ENCODE measurements around the gene OR4F15.

Gene OR4F15

DNA sequence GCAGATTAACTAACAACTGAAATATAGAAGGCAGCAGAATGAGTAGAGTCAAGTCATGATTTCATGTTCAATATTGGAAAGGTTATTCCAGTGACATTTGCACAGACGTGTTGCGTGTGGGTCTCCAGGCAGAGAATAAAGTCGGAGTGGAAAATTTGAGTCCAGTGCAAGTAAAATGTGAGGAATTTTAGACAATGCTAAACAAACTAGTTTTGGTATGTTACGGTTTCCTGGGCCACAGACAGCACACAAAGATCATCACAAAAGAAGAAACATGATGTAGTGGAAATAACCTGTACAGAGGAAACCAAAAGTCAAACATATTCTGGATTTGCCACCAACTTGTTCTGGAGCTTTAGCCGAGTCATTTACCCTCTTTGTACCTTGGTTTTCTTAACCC is 8.3 kb upstream of the OR4F15 start:
- DNase-seq (ENCODE audit: low read depth in 2 of 3, low spot score in 1 of 3) = no peak

DNA sequence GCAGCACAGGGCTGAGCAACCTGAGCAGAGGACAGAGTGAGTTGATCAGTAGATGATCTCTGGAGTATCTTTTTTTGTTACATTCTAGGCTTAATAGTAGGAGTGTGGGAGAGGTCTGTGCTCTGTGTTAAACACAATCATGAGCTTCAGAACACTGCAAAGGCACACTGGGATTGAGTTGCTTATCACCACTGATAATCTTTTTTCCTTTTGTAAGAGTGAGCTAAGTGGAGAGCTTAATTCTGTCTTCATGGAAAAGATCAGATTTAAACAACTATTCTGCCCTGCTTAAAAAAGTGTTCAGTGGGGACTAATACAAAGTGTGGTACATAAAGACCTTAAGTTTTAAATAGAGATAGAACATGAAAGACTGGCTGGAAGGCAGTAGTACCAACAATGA is 7.6 kb upstream of the OR4F15 start:
- DNase-seq (ENCODE audit: low read depth in 2 of 3, low spot score in 1 of 3) = no peak

DNA sequence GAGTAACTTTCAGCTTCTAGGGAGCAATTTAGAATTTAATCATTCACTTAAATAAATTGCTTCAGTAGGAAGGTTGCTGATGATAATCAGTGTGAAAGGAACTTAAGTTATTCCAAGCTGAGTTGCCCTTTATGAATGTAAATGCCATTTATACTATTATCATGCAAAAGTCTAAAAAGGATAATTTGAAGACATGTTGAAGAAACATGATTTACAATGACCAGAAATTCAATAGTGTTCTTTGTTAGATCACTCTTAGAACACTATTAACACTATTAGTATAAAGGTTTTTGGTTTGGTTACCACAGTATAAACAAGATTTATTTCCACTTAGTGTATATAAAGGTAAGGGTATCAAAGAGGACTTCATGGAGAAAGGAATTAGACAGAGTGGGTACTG is 7.1 kb upstream of the OR4F15 start:
- DNase-seq (ENCODE audit: low read depth in 2 of 3, low spot score in 1 of 3) = no peak

DNA sequence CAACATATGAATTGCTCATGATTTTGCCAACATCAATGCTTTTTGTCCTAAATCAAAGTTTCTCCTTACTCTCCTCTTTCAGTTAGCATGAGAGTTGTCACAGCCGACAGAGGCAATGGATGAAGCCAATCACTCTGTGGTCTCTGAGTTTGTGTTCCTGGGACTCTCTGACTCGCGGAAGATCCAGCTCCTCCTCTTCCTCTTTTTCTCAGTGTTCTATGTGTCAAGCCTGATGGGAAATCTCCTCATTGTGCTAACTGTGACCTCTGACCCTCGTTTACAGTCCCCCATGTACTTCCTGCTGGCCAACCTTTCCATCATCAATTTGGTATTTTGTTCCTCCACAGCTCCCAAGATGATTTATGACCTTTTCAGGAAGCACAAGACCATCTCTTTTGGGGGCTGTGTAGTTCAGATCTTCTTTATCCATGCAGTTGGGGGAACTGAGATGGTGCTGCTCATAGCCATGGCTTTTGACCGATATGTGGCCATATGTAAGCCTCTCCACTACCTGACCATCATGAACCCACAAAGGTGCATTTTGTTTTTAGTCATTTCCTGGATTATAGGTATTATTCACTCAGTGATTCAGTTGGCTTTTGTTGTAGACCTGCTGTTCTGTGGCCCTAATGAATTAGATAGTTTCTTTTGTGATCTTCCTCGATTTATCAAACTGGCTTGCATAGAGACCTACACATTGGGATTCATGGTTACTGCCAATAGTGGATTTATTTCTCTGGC is 6.2 kb upstream of the OR4F15 start:
- DNase-seq (ENCODE audit: low read depth in 2 of 3, low spot score in 1 of 3) = no peak

DNA sequence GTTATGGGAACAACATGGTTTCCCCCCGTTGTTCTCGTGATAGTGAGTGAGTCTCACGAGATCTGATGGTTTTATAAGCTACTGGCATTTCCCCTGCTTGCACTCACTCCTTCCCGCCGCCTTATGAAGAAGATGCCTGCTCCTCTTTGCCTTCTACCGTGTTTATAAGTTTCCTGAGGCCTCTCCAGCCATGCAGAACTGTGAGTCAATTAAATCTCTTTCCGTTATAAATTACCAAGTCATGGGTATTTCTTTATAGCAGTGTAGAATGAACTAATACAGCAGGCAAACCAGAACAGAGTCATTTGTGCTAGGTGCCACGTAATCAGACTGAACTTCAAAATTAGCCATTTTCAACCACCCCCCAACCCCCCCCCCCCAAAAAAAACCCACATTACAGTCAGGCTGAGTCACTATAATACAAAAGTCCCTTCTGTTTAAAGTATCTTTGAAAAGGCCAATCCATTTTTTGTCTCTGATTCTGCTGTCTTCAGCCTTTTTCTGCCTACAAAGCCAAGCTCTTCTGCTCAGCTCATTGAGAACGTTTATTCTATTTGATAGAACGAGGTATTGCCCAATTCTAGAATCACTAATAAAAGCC is 4.6 kb upstream of the OR4F15 start:
- DNase-seq (ENCODE audit: low read depth in 2 of 3, low spot score in 1 of 3) = no peak

DNA sequence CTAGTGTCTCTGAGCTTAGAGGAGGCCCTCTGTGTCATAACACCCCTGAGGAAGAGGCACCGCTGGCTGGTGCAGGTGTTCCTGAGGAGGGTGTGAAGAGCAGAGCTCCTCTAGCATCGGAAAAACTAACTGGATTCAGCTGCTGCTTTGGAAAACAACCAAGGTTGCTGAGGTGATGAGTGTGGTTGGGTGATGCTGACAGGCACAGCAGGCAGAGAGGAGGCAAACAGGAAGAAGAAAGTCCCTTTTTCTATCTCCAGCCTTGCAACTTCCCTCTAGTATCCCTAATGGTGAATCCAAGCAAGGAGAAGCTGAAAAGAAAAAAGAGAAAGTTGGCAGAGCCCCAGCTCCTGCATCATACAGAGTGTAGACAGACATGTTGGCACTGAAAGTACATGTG is 3.8 kb upstream of the OR4F15 start:
- no peak for DNase-seq (ENCODE audit: low read depth in 2 of 3, low spot score in 1 of 3)

DNA sequence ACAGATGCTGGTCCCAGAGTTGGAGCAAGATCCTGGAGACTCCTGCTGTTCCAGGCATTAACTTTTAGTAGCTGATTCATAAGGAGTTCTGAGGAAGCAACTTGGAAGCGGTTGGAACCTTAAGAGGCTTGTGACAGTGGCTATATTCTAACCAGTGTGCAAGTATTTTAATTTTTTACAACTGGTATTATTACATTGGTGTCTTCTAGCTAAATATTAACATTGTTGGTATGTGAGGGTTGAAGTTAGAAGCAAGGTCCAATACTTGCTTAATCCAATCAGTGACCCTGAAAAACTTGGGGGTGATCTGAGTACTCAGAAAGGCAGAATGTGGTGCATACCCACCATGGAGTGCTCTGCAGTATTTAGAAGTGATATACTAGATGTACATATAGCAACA is 1.5 kb upstream of the OR4F15 start:
- no peak for DNase-seq (ENCODE audit: low read depth in 2 of 3, low spot score in 1 of 3)

DNA sequence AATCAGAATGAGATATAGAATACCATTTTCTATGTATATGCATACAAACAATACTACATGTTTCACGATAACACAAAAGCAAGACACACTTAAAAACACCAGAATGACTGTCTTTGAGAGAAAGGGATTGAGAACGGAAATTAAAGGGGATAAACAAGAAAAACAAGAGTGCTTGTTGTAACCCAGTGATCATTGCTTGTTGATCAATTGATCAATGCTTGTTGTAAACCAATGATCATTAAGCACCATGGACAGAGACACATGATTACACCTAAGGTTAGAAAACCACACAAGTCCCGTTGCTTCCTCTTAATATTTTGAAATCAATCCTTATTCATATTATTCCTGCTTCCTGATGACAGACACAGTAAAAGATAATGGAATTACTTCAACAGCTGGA is 1.1 kb upstream of the OR4F15 start:
- DNase-seq (ENCODE audit: low read depth in 2 of 3, low spot score in 1 of 3) = no peak

DNA sequence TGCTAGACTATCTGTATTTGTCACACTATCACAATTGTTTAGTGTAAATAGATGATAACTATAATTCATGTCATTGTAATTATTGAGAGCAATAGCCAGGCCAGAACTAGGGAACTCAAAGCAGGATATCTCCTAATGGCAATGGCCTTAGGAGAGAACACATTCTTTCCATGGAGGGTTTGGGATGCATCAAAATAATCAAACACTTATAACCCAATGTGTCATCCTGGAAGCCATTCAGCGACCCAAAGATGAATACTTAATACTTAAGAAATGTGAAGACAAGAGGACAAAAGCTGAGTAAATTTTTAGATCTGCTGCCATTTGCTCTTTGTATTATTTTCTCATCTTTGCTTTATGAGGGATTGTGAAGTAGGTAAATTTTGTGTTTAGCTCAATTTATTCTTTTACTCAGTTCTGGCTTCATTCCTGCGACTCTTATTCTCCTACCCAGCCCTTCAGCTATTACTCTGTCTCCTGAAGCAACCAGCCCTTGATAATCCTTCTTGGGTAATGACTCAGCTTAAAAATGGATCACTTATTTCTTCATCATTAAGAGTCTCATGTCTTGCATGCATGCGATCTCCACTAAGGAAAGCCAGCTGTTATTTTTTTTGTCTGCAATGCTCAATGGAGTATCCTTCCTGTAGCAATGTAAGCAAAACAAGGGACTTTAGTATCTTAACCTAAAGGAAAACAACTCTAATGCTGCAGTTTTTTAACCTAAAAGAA is 2.0 kb downstream of the OR4F15 start:
- DNase-seq (ENCODE audit: low read depth in 2 of 3, low spot score in 1 of 3) = no peak

DNA sequence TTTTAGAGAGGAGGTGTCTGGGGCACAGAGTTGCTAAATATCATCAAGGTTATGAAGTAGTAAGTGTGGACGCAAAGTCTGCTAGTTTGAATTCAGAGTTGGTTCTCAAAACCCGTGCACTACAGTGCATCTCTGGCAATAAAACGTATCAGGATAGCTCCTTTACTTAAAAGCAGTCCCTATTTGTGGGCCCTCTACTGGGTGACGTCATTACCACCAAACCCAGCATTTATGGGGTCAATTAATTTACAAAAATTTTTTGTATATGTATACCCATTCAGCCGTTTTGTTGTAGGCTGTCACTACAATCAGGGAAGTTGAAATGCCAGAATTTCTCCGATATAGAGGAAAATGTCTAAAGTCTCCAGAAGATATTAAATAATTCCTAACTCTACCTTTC is 8.8 kb downstream of the OR4F15 start:
- DNase-seq (ENCODE audit: low read depth in 2 of 3, low spot score in 1 of 3) = no peak

DNA sequence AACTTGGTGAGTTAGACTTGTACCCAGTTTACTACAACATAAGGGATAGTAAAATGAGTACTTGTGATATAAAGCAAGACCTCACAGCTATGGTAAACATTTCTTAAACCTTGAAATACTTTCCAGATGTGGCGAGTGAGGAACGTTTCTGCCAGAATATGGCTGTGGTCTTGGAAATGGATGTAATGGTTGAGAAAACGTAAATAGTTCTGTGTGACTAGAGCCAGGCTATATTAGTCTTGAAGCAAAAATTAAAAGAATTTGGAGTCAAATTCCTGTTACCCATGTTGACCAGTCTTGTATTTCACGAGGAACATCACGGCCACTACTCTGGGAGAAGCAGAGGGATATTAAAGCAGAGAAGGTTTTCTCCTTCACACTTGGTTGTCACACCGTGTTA is 15.3 kb downstream of the OR4F15 start:
- no peak for DNase-seq (ENCODE audit: low read depth in 2 of 3, low spot score in 1 of 3)

DNA sequence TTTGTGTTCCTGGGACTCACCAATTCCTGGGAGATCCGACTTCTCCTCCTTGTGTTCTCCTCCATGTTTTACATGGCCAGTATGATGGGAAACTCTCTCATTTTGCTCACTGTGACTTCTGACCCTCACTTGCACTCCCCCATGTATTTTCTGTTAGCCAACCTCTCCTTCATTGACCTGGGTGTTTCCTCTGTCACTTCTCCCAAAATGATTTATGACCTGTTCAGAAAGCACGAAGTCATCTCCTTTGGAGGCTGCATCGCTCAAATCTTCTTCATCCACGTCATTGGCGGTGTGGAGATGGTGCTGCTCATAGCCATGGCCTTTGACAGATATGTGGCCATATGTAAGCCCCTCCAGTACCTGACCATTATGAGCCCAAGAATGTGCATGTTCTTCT is 16.8 kb downstream of the OR4F15 start:
- no peak for DNase-seq (ENCODE audit: low read depth in 2 of 3, low spot score in 1 of 3)

DNA sequence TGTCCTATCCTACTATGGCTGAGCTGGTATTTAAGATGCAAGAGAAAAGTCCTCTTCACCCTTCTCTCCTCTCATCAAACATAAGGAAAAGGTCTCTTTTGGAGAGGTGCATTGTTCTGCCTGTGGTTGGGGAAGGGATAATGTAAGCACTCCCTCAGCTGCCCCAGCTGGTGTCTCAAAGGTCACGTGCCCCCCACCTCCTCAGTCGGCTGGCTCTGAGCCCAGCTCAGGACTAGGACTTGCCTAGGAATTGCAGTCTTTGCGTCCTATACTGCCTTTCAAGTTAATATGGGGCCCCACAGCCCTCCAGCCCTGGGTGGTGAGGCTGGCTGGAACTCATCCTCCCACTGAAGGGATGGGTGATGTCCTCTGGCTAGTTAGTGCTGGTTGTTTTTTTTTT is 29.7 kb downstream of the OR4F15 start:
- no peak for DNase-seq (ENCODE audit: low read depth in 2 of 3, low spot score in 1 of 3)

DNA sequence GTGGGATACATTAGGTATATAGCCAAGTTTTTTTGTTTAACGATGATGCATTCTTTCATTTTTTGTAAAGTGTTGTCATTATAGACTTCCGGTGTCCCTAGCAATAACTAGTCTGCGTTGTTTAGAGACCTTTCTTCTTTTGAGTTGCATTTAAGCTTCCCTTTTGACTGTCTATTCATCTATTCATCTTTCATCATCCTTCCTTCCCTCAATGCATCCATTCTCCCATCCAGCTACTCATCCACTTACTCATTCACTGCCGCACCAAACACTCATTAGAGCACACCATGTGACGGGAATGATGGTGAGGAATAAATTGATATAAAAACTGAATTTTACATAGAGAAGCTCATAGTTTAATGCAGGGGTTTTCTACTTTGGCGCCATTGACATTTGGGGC is 32.9 kb downstream of the OR4F15 start:
- DNase-seq (ENCODE audit: low read depth in 2 of 3, low spot score in 1 of 3) = no peak

DNA sequence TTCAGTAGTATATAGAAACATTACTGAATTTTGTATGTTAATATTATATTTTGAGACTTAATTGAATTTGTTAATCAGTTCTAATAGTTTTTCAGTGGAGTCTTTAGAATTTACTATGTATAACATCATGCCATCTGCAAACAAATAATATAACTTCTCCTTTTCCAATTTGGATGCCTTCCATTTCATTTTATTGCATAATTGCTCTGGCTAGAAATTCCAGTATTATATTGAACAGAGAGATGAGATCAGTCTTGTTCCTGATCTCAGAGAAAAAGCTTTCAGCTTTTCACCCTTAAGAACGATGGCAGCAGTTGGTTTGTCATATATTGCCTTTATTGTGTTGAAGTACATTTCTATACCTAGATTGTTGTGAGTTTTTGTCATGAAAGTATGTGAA is 40.4 kb downstream of the OR4F15 start:
- DNase-seq (ENCODE audit: low read depth in 2 of 3, low spot score in 1 of 3) = no peak
